IPS-18c (cell line): ENCODE data around the gene SNX32.

Experiments used
- H3K4me3 ChIP-seq: 2 replicates; pipeline ENCODE4 v1.7.0; 2013; ENCODE audit warnings: low read depth, mild to moderate bottlenecking, low read length, moderate library complexity; ENCODE audit not compliant: insufficient read depth
- H3K9me3 ChIP-seq: one replicate; pipeline ENCODE4 v1.6.1; 2013; ENCODE audit warnings: mild to moderate bottlenecking, low read length, moderate library complexity; ENCODE audit not compliant: control insufficient read depth, insufficient read depth

The SNX32 gene

DNA sequence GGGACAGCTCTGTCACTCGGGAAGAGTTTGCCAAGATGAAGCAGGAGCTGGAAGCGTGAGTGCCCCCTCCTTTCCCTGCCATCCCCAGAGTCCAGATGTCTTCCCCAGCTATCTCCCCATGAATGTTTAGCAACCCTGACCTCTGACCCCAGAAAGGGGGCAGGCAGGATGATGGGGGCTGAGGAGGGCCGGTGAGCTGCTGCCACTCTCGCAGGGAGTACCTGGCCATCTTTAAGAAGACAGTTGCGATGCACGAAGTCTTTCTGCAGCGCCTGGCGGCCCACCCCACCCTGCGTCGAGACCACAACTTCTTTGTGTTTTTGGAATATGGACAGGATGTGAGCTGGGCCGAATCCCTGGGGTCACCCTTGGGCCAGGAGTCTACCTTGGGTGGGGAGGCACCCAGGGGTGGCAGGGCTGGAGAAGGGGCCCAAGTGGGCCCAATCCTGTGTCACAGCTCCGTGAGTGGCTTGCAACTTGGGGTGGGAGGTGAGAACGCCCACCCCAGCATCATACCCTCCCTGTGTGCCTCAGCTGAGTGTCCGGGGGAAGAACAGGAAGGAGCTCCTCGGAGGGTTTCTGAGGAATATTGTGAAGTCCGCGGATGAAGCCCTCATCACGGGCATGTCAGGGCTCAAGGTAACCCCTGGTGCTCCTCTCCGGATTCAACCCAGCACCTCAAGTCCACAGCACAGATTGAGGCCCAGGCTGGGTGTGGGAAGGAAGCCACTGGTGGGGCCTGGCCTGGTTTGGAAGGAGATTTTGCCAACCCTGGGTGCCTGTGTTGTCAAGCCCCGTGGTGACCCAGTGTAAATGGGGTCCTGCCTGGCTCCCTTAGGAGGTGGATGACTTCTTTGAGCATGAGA is 16.7 kb downstream of the SNX32 start:
- Histone ChIP-seq H3K9me3 (no peaks in the 10 kb centered on the region), H3K4me3 (no peak overlapping the region)

DNA sequence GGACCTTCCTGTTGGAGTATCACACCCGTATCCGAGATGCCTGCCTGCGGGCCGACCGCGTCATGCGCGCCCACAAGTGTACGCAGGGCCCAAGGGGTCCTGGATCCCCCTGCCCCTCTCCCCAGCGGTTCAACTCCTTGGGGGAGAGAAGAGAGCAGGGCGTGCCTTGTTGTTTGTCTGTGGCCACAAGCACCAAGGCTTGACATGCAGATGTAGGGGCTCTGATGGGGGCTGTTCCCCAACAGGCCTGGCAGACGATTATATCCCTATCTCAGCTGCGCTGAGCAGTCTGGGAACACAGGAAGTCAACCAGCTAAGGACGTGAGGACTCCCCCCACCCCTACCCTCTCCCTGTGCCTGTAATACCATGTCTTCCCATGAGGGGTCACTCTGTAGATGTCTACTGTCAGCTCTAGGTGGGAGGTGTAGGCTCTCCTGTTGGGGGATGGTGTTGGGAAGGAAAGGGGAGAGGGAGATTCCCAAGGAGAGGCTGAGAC is 17.4 kb downstream of the SNX32 start:
- no peaks in the 10 kb centered on the region for H3K9me3 ChIP-seq
- H3K4me3 ChIP-seq, result no peak overlapping the region

DNA sequence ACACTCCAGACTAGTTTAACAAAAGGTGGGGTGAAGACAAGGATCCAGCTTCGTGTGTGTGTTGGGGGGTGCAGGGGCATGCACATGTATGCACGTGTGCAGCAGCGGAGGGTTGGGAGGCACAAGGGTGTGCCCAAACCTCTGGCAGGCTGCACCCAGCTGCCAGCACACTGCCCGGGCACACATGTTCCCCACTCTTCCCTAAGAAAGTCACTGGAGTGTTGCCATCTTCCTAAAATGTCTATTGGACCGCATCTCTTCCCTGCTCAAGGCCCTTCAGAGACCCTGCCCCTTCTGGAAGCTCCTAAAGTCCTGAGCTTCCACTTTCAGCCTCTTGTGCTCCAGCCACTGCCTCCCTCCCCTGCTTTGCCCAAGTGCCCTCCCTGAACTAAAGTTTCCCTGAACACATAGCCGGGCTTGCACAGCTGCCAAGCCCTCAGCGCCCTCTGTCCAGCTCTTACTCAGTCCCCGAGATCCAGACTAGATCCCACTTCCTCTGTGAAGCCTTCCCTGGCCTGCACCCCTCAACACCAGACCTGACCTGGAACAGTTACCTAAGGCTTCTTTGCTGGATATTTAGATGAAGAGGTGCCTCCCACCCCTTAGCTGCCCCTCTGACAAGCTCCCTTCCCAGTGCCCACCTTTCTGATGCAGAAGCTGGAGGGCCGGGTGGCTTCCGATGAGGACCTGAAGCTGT is 18.2 kb downstream of the SNX32 start:
- no peaks in the 10 kb centered on the region for H3K9me3 ChIP-seq
- no peak overlapping the region for H3K4me3 ChIP-seq

DNA sequence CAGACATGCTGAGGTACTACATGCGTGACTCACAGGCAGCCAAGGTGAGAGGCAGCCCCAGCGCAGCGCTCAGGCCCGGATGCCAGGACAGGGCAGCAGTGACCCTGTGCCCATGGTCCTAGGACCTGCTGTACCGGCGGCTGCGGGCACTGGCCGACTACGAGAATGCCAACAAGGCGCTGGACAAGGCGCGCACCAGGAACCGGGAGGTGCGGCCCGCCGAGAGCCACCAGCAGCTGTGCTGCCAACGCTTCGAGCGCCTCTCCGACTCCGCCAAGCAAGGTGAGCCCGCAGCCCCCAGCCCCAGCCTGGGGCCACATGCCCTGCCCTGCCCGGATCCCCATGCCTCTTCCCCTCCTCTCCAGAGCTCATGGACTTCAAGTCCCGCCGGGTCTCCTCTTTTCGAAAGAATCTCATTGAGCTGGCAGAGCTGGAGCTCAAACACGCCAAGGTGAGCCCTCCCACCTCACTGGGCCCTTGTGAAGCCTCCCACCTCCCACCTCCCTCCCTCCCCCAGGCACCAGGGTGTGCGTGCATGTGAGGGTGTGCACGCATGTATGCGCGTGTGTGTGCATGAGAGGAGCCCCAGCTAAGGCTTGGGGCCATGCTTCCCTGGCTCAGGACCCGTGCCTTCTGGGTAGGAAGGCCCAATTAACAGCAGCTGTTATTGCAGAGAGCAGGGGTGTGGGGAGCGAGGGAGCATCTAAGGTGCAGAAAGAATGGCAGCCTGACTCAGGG is 18.9 kb downstream of the SNX32 start:
- no peaks in the 10 kb centered on the region for H3K9me3 ChIP-seq
- H3K4me3 ChIP-seq, result no peak overlapping the region; the same call in 1 of the 2 replicates

DNA sequence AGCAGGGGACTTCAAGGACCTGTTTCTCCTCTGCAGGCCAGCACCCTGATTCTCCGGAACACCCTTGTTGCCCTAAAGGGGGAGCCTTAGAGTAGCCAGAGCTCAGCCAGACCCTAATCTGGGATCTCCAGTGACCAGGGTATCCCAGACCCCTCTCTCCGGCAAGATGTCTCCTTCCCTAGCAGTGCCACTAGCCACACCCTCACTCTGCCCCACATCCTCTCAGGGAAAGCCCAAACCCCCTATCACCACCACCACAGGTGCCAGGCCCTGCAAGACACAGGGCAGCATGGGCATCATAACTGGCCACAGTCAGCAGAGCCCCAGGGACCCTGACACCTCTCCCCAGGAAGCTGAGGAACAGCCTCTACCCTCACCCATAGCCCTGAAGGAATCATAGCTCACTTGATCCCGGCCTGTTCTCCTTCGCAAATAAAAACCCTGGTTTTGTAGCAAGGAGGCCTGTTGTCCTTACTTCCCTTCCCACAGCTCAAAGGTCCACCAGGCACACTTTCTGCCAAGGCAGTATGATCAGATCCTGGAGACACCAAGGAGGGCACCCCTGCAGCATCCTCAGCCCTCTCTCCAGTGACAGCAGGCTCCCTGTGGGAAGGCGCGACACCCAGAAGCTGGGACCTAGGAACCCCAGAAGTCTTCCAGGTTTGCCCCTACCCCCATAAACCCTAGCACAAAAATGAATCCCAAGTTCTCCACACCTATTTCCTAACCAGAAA is 19.6 kb downstream of the SNX32 start:
- H3K9me3 ChIP-seq, result no peaks in the 10 kb centered on the region
- no peak overlapping the region; the same call in 1 of the 2 replicates for H3K4me3 ChIP-seq

DNA sequence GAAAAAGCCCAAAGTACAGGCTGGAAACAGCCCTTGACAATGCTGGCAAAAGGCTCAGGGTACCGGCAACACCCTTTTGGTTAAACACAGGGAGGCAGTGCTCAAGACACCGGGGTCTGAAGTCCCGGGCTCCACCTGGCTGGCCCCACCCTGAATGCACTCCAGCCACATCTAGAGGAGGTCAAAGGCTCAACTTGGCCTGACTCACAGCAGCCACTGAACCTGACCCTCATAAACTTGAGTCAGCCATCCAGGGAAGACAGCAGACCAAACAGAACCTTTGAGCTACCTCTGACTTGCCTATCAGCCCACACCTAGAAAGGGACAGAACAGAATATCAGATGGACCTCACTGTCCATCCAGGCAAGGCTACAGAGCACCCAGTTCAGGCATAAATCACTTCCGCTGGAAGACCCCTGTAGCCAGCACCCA is 20.4 kb downstream of the SNX32 start:
- Histone ChIP-seq H3K4me3 (no peak overlapping the region), H3K9me3 (no peaks in the 10 kb centered on the region)

DNA sequence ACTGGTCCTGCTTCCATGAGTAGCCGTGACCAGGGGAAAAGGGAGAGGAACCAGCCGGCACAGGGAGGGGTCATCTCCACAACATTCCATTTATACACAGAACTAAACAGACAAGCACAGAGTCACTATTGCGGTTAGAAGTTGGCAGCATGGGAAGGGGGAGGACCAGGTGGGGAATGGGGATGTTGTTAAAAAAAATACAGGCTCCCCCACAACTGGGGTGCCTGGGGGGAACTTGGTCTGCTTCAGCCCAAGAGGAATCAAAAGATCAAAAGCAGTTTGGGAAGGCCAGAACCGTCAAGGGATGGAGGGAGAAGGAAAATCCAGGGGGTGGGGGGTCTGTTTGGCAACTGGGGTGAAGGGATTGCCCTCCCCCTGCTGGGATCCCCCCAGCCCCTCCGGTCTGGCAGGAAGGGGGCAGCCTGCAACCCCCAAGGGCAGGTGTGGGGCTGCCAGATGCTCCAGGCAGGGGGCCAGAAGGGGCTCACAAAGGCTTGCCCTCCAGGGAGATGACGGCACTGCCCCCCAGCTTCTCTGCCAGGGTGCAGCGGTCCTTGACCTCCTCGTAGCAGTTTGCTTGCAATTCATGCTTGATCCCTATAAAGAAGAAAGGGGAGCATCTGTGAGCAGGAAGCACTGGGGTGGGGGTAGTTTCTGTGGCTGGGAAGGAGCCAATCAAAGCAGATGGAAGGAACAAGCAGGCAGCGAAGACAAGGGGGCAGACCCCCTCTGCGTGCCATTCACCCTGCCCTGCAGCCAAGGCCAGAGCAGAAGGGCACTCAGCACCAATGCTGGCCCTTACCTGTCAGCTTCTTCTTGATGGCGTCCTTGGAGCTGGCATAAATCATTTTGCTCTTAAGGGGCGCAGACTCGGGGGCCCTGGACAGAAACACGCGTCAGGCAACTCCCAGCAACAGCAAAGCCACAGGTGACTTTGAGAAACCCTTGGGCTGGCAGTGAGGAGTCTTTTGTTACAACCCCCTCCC is 21.4 kb downstream of the SNX32 start:
- no peak overlapping the region for H3K4me3 ChIP-seq
- H3K9me3 ChIP-seq, result no peaks in the 10 kb centered on the region

DNA sequence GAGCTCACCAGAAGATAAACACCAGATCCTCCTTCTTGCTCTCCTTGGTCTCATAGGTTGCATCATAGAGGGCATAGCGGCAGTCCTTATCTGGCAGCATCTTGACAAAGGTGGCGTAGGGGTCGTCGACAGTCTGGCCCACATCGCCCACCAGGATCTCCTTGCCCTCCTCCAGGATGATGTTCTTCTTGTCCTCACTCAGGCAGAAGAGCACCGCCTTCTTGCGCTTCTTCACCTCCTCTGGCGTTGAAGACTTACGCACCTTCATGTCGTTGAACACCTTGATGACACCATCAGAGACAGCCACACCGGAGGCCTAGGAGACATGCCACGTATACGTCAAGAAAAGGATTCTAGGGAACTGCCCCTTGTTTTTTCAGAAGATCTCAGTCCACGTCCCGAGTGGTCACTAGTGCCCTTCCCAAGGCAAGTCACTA is 22.2 kb downstream of the SNX32 start:
- Histone ChIP-seq H3K4me3 (peak overlapping the region; percentile 96), H3K9me3 (no peaks in the 10 kb centered on the region)

DNA sequence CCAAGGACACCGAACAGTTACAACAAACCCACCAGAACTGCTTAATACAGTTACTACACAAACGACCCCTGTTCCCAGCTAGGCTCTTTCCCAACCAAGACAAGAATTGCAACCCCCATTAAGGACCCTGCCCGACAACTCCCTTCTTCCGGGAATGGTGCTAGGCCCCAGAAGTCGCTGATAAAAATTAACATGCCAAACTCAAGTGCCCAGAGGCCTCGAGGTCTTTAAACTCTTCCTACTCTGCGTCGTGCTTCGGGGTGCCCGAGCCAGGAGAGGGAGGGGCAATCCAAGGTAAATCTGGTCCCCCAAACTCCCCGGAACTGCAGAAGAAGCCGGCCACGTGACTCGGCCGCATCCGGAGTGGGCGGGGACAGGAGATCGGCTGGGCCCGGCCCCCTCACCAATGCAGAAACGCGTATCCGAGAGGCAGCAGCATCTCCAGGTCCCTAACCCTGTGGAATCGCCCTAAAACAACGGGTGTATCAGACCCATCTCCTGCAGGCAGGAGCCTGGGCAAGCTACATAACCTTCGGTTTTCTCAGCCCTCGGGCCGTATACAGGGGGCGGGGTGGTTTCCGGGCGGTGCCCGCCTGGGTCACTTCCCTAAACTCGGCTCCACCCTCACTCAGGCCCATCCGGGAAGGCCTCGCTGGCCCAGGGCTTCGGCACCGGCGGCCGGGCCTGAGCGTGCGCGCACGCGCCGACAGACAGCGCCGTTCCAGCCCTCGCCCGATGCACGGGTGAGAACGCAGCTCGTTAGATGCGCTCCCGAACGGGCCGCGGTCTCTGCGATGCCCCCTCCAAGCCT is 23.1 kb downstream of the SNX32 start:
- Histone ChIP-seq H3K4me3 (peak overlapping the region; percentile 96), H3K9me3 (no peaks in the 10 kb centered on the region)

DNA sequence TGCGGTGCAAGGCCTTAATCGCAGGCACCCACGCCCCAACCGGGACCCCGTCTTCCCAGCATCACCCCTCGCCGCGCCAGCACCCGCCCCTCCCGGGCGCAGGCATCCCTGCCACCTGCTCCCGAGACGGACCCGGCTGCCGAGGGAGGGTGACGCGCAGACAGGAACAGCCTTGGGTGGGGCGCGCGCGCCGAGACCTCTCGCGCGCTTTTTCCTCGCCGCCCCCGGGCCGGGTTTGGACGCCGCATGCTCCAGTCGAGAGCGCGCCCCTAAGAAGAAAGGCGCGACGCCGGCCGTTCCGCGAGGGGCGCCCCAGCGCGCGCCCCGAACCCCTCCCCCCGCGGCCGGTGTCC is 23.7 kb downstream of the SNX32 start:
- Histone ChIP-seq H3K4me3 (peak overlapping the region; percentile 96), H3K9me3 (no peaks in the 10 kb centered on the region)

DNA sequence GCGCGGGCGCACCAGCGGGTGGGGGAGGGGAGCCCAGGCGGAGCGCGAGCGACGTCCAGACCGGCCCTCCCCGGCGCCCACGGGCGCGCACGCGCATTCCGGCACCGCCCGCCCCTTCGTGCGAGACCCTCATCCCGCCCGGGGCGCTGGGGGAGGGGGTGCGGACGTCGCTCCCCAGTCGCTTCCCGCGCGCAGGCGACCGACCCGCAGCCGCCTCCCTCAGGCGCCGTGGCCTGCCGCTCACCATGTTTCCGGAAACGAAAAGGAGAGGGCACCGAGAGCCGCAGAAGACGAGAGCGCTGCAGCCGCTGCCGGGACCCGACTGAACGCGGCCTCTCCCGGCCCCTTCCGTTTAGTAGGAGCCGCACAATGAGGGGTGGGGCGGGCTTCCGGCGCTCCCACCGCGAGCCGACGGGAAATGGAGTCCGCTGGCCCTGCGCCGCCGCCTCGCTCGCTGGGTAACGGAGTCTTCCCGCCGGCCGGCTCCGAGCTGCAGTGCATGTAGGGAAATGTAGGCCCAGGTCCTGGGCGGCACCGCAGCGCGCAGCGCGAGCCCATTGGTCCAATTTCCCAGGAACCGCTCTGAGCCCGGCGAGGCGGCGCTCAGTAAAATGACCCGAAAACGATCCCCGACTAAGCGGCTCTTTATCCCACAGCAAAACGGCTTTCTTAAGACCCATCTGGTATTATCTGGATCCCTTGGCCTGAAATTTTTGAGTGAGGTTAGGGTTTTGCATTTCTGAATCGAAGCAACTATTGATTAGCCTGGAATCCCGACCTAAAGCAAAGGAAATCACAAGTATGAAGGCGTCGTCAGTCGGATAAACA is 24.3 kb downstream of the SNX32 start, which contains the start of gene CFL1:
TSS of gene CFL1 (minus strand) at position 328 of the 828 bp plus-strand sequence. CDS start at position 247, 81 bp downstream.
- Histone ChIP-seq H3K4me3 (peak within 1 kb of the TSS; percentile 96), H3K9me3 (no peaks in the 10 kb centered on the region)

DNA sequence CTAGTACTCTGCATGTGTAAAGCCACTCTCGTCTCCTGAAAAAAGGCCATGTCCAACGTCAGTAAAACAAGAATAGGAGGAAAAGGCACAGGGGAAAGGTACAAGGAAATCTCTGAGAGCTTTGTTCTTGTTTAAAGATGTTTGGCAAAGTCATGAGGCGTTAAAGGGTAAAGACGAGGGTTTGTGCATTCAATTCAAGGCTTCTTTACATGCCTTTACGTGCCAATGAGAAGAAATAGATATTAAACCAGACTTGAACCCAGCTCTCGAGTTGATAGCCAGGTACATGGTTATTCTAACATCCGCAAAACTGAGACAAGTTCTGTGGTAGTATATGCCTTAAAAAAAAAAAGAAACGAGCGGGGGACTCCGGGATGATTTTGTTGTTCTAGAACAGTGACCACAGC is 24.9 kb downstream of the SNX32 start:
- Histone ChIP-seq H3K4me3 (peak overlapping the region; percentile 43), H3K9me3 (no peaks in the 10 kb centered on the region)

DNA sequence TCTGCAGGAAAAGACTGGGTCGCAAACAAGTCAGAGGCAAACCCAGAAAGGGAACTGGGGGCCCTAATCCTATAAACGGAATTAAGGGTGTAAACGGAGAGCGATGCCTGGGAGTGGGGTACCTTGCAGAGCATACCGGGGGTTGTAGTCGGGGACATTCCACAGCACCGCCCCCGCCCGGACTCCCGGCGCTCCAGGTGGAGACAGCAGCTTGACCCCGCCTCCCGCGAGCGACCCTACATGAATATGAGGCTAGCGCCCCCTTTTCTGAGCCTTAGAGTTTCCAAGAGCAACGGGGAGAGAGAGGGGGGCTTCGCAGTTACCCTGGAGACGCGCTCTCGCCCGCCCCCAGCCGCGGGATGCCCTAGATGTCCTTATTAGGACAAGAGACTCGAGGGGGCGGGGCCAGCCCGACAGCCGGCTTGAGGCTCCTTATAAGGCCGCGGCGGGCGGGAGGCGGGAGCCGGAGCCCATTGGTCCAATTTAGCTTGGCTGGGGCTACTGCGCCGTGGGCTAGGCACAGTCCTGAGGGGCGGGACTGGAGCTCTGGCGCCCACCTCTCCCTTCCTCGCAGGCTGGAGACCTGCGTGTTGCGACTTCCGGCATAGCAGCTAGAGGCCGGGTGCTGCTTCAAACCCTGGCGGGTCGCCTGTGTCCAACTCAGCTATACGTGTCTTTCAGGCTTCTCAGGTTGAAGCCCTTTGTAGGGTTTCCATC is 25.5 kb downstream of the SNX32 start:
- H3K9me3 ChIP-seq, result no peaks in the 10 kb centered on the region
- peak overlapping the region; percentile 96 for H3K4me3 ChIP-seq

DNA sequence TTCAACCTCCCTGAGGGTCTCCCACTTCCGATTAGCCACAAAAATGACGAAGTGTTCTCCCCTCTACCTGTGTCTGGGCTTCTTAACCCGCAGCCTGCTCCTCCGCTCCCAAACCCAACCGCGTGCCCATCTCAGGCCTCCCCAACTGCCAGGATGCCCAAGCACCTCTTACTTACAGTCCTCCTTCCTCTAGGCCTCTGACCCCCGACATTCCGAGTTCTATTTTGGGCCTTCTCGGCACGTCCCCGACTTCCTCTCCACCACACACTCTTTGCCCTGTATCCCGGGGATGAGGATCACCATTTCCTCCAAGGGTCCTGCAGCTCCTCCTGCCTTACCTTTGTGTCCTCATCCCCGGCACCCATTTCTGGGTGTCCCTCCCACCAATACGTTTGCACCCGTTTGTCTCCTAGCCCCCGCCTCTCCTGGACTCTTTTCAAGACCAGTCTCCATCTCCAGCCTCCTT is 26.1 kb downstream of the SNX32 start:
- Histone ChIP-seq H3K9me3 (no peaks in the 10 kb centered on the region), H3K4me3 (peak overlapping the region; percentile 96)
